NCI-H2227 (cell line): ENCODE results near the gene APOE.
"Not testable (repeated sequence)": the region's sequence is repeated elsewhere in the genome, so short reads cannot be mapped to it uniquely, and the experiment has no call there.

Experiments used
- DNase-seq: peaks from one replicate; lab custom pipeline; 2025; ENCODE audit not compliant: unreplicated experiment; lab: John Stamatoyannopoulos, UW

Gene APOE

DNA sequence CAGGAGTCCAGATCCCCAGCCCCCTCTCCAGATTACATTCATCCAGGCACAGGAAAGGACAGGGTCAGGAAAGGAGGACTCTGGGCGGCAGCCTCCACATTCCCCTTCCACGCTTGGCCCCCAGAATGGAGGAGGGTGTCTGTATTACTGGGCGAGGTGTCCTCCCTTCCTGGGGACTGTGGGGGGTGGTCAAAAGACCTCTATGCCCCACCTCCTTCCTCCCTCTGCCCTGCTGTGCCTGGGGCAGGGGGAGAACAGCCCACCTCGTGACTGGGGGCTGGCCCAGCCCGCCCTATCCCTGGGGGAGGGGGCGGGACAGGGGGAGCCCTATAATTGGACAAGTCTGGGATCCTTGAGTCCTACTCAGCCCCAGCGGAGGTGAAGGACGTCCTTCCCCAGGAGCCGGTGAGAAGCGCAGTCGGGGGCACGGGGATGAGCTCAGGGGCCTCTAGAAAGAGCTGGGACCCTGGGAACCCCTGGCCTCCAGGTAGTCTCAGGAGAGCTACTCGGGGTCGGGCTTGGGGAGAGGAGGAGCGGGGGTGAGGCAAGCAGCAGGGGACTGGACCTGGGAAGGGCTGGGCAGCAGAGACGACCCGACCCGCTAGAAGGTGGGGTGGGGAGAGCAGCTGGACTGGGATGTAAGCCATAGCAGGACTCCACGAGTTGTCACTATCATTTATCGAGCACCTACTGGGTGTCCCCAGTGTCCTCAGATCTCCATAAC, at the start of gene APOE:
Gene APOE (plus strand): TSS at position 360 of the 724 bp plus-strand sequence. CDS start 829 bp downstream, outside the sequence.
- peak; percentile 47 for DNase-seq

DNA sequence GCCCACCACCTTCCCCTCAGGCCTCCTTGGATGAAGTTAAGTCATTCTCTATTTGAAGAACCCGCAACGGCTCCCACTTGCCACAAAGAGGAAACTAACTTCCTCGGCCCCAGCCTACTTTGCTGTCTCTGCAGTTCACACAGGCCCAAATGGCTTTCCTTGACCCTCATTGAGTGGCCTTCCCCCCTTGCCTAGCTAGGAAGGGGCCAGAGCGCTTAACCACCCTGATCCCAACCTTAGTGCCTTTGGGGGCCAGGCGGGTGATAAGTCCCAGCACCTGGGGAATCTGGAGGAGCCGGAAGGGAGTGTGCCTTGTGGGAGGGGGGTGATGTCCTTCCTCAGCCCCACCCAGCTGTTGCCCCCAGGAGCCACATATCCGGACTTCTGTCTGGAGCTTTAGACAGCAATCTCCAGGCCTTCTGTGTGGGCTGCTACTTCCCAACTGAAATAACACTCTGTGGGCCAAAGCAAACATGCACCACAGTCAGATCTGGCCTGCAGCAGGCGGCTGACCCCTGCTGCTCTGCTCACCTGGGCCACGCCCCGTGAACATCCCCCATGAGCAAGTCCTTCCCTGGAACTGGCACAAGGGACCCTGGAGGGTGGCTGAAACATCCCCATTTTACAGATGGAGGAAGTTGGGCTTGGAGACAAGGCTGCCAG, 49.0 kb upstream of the APOE start:
- no peak for DNase-seq

DNA sequence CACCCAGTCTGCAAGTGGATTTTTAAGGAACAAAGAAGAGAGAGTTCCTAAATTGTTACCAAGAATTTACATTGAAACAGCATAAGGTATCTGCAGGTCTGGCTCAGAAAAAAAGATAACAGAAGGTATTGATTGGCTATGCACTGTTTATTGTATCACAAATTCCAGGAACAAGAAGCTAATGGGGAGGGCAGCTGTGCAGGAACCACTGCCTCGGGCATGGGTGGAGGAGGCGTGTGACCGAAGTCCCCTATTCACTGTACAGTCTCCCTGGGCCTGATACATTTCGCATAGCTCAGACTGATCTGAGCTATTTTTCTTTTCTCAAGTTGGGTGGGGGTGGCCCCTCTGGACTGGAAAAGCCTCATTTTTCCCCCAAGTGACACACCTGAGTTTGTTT, 47.8 kb upstream of the APOE start:
- no peak for DNase-seq

DNA sequence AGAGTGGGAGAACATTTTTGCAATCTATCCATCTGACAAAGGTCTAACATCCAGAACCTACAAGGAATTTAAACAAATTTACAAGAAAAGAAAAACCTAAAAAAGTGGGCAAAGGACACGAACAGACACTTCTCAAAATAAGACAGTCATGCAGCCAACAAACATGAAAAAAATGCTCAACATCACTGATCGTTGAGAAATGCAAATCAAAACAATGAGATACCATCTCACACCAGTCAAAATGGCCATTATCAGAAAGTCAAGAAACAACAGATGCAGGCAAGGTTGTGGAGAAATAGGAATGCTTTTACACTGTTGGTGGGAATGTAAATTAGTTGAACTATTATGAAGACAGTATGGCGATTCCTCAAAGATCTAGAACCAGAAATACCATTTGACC, 44.0 kb upstream of the APOE start:
- not testable (repeated sequence) for DNase-seq

- no peak for DNase-seq
These were observed 41.6 kb upstream of the APOE start for GRCh38 chr19:44863990-44864389.

DNA sequence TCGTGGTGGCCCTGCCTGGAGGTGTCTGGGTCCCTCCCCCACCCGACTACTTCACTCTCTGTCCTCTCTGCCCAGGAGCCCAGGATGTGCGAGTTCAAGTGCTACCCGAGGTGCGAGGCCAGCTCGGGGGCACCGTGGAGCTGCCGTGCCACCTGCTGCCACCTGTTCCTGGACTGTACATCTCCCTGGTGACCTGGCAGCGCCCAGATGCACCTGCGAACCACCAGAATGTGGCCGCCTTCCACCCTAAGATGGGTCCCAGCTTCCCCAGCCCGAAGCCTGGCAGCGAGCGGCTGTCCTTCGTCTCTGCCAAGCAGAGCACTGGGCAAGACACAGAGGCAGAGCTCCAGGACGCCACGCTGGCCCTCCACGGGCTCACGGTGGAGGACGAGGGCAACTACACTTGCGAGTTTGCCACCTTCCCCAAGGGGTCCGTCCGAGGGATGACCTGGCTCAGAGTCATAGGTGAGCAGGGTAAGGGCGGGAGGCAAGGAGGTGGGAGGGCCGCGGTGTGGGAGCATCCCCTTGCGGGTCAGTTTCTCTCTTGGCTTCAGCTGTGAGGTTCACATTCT, 40.3 kb upstream of the APOE start:
- DNase-seq: no peak

DNA sequence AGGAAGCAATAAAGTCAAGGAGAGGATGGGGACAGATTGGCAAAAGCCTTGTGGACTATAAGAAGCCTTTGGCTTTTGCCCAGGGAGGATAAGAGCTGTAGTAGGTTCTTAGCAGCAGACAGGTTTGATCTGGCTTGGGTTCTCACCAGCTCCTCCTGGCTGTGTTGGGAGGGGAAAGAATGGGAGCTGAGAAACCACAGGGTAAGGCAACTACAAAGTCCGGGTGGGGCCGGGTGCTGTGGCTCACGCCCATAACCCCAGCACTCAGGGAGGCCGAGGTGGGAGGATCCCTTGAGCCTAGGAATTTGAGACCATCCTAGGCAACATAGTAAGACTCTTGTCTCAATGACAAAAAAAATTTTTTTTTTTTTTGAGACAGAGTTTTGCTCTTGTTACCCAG, 38.9 kb upstream of the APOE start:
- no peak for DNase-seq

DNA sequence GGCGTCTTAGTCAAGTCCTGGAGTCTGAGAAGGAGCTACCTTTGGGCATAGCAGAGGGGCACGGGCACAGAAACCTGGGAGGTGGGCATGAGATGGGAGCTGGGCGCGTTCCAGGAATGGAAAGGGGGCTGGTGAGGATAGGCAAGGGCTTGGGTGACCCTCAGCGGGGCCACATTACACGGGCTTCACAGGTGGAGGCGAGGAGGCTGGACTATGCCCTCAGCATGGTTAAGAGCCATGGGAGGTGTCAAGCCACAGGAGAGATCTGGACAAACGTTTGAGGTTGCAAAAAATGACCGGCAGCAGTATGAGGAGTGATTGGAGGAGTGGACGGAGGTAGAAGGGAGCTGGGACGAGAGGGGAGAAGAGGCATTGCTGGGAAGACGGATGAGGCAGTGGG, 38.0 kb upstream of the APOE start:
- DNase-seq: no peak

GRCh38 chr19:44869733-44870470, 35.7 kb upstream of the APOE start:
- no peak for DNase-seq

DNA sequence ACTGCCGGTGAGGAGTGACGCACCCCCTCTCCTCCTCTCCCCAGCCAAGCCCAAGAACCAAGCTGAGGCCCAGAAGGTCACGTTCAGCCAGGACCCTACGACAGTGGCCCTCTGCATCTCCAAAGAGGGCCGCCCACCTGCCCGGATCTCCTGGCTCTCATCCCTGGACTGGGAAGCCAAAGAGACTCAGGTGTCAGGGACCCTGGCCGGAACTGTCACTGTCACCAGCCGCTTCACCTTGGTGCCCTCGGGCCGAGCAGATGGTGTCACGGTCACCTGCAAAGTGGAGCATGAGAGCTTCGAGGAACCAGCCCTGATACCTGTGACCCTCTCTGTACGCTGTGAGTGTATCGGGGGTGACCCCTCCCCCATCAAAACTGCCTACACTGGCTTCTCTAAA, 33.8 kb upstream of the APOE start:
- no peak for DNase-seq

DNA sequence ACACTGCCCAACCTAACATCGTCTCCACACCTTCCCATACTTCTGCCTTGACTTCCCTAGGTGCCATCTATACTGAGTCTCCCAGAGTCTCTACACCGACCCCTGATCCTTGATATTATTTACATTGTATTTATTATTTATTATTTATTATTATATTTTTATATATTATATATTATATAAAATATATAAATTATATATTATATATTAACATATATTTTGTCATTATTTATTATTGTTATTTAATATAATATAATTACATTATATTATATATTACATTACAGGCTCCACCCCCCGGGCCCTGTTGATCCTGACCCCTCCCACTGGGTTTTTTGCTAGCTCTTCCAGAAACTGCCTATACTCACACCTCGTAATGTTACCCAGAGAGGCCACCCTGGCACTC, 32.9 kb upstream of the APOE start:
- DNase-seq: no peak

- DNase-seq: no peak
These were observed 31.3 kb upstream of the APOE start for GRCh38 chr19:44874317-44874716.

- no peak for DNase-seq
These were observed 29.7 kb upstream of the APOE start for GRCh38 chr19:44875666-44876451.

DNA sequence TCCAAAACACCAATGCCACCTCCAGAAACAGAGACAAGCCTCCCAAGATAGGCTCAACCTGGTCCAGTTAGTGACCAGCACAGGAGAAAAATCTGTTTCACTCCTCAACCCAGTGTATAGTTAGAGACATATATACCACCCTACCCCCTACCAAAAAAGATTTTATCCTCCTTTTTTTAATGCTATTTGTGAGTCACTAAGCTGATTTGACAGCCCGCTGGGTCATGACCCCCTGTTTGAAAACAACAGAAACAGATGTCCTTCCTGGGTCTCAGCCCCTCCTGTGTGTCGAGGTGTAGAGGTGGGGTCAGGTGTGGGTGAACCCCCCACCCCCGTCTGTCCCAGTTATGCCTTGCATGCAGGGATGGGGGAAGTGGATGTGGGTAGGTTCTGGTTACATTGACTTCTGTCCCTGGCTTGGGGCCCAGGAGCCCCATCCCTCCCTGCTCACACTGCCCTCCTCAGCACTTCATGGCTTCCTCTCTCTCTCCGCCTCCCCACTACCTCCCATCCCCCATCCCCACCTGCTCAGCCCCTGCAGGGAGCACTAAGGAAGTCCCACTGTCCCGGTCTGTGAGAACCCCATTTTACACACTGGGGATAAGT, 28.6 kb upstream of the APOE start:
- DNase-seq: no peak

DNA sequence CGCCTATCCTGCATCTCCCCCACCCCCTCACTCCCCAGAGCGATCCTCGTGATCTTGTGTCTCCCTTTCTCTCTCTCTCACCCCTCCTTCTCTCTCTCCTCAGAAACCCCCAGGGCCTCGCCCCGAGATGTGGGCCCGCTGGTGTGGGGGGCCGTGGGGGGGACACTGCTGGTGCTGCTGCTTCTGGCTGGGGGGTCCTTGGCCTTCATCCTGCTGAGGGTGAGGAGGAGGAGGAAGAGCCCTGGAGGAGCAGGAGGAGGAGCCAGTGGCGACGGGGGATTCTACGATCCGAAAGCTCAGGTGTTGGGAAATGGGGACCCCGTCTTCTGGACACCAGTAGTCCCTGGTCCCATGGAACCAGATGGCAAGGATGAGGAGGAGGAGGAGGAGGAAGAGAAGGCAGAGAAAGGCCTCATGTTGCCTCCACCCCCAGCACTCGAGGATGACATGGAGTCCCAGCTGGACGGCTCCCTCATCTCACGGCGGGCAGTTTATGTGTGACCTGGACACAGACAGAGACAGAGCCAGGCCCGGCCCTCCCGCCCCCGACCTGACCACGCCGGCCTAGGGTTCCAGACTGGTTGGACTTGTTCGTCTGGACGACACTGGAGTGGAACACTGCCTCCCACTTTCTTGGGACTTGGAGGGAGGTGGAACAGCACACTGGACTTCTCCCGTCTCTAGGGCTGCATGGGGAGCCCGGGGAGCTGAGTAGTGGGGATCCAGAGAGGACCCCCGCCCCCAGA, 27.3 kb upstream of the APOE start:
- DNase-seq: no peak

- DNase-seq: no peak
These were observed 26.1 kb upstream of the APOE start for GRCh38 chr19:44879309-44880065.

GRCh38 chr19:44882063-44882462, 23.5 kb upstream of the APOE start:
- DNase-seq: no peak

GRCh38 chr19:44882619-44883397, 22.8 kb upstream of the APOE start:
- DNase-seq: not testable (repeated sequence)
